Left ventricle myocardium inferior (tissue), 1 donor: Measurements from ENCODE around the gene TEFM. TPM values are rescaled to one million over a fixed set of nuclear protein-coding genes. Genes with fewer than 3 reads are reported as not detected.

Experiments used
- DNase-seq: peaks from one replicate; pipeline ENCODE4 v3.0.0-alpha.2; 2020
- H3K27ac ChIP-seq: fragments of 200-600 bp; replicated peaks from 2 replicates; pipeline ENCODE4 v1.8.0; 2021
- H3K27me3 ChIP-seq: fragments of 200-600 bp; 2 replicates; pipeline ENCODE4 v1.8.0; 2021; ENCODE audit warnings: low read depth
- H3K36me3 ChIP-seq: fragments of 200-600 bp; 2 replicates; pipeline ENCODE4 v1.8.0; 2021
- H3K4me1 ChIP-seq: fragments of 200-600 bp; 2 replicates; pipeline ENCODE4 v1.8.0; 2021
- H3K4me3 ChIP-seq: fragments of 200-600 bp; 2 replicates; pipeline ENCODE4 v1.8.0; 2021; ENCODE audit warnings: mild to moderate bottlenecking, moderate library complexity
- H3K9me3 ChIP-seq: fragments of 200-600 bp; replicated peaks from 2 replicates; pipeline ENCODE4 v1.8.0; 2021
- intact Hi-C: fragments of 100-400 bp; cut with micrococcal nuclease; formaldehyde crosslinking; loops from one replicate; pipeline ENCODE4 v1.11.0; 2022
- total RNA-seq: library from RNA; stranded (reverse); fragmentation: NEBNext Ultra II Directional; extraction: Animal tissue kit (Norgen Biotek cat#: 25700); gene quantifications from one replicate; pipeline ENCODE4 v1.2.1, GENCODE V29; 2021
- TF ChIP-seq, protein P1 (sequence below): fragments of 200-600 bp; IDR thresholded peaks from 2 replicates; pipeline ENCODE4 v1.8.0; 2021; ENCODE audit warnings: antibody characterized with exemption, mild to moderate bottlenecking, borderline replicate concordance
- donor health status: DM: no; HTN: yes; CAD: no; lungs with severe emphysema.

Gene TEFM
- total RNA-seq, 1 donor from 2014 or later = 17.7 TPM

DNA sequence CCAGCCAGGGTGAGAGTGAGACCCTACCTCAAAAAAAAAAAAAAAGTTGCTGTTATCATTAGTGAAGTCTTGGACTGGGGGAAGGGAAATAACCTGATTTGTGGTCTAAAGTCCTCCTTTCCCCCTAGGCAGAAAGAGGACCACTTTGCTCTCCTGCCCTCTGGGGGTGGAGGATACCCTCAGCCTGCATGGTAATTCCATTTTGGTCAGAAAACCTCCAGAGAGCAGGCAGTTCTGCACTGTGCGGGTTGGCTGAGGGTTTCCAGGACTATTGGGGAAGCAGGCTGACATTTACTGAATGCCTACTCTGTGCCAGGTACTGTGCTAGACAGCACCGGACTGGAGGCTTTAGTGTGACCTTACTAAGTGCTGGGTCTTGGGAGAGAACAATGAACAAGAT lies 18.3 kb upstream of the TEFM start:
- Histone ChIP-seq H3K4me3 (no peak overlapping the region), H3K9me3 (no peaks in the 10 kb centered on the region), H3K4me1 (peaks cover 24% of the 10 kb centered on the region), H3K36me3 (peaks cover 3% of the 10 kb centered on the region), H3K27me3 (peaks cover 62% of the 10 kb centered on the region), H3K27ac (no peak overlapping the region)
- TF ChIP-seq, protein P1, sequence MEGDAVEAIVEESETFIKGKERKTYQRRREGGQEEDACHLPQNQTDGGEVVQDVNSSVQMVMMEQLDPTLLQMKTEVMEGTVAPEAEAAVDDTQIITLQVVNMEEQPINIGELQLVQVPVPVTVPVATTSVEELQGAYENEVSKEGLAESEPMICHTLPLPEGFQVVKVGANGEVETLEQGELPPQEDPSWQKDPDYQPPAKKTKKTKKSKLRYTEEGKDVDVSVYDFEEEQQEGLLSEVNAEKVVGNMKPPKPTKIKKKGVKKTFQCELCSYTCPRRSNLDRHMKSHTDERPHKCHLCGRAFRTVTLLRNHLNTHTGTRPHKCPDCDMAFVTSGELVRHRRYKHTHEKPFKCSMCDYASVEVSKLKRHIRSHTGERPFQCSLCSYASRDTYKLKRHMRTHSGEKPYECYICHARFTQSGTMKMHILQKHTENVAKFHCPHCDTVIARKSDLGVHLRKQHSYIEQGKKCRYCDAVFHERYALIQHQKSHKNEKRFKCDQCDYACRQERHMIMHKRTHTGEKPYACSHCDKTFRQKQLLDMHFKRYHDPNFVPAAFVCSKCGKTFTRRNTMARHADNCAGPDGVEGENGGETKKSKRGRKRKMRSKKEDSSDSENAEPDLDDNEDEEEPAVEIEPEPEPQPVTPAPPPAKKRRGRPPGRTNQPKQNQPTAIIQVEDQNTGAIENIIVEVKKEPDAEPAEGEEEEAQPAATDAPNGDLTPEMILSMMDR = no peak
- intact Hi-C loops = no loop called here
- DNase-seq = no peak

DNA sequence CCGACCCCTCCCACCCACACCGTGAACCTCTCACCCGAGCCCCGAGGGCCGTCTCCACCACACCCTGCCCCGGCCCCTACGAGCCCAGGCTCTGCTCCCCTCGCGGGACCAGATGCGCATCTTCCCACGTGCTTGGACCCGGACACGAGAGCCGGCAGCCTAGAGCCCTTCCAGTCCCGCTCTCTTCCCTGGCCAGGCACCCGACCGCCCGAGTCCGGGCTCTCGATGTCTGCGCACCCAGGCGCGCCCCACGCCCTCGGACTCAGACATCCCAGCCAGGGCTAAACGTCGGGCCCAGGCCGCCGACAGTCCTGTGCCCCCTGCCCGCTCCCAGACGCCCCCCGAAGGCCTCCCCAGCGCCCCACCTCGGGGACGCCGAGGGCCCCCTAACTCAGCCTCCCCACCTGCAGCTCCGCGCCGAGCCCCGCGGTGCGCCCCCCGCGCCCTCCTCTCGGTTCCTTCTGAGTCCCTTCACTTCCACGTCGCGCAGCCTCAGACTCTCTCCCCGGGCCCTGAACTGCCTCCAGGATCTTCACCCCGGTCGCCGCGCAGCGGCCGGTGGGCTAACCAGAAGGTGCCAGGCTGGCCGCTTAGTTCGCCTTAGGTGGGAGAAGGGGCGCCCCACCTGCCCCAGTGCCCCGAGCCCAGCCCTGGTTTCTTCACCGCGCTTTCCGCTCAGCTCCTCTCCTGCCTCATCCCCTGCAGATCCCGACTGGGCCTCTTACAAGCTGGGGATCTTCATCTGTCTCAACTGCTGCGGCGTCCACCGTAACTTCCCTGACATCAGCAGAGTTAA lies 16.4 kb upstream of the TEFM start:
- H3K27ac ChIP-seq = peak overlapping the region; percentile 78
- TF ChIP-seq, protein P1 = no peak
- peaks cover 3% of the 10 kb centered on the region for H3K36me3 ChIP-seq
- H3K27me3 ChIP-seq = peaks cover 62% of the 10 kb centered on the region
- intact Hi-C loops = no loop called here
- peak; percentile 17 for DNase-seq
- H3K4me3 ChIP-seq = peak overlapping the region; percentile 74
- peaks cover 24% of the 10 kb centered on the region for H3K4me1 ChIP-seq
- no peaks in the 10 kb centered on the region for H3K9me3 ChIP-seq

DNA sequence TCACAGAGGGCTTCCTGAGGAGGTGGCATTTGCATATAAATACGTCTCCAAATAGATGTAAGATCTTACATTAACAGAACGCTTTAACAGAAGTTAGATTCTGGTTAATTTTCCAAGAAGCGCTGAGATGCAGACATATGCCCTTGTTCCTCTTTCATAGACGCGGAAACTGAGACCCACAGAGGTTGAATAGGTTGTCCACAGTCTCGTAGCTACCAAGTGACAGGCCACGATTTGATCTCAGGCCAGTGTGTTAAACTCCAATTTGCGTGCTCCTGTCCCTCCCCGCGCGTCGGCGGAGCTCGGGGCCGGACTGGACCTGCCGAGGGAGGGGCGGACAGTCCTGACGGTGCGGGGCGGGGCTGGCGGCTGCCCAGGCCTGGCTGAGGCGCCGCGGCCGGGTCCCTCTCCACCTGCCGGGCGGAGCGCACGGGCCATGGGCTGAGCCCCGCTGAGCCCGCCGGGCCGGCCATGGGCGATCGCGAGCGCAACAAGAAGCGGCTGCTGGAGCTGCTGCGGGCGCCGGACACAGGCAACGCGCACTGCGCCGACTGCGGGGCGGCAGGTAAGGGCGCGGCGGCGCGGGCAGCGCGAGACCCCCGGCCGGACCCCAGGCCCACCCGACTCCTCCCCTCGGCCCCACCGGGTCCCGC lies 15.6 kb upstream of the TEFM start, which contains the start of gene ADAP2:
Gene ADAP2 (plus strand): TSS at position 402 of the 653 bp plus-strand sequence. CDS start 70 bp downstream, at position 472.
- peak; percentile 68 for DNase-seq
- peaks cover 24% of the 10 kb centered on the region for H3K4me1 ChIP-seq
- H3K4me3 ChIP-seq = peak within 1 kb of the TSS; percentile 74
- peaks cover 3% of the 10 kb centered on the region for H3K36me3 ChIP-seq
- intact Hi-C loops = no loop called here
- H3K27me3 ChIP-seq = peaks cover 58% of the 10 kb centered on the region
- no peaks in the 10 kb centered on the region for H3K9me3 ChIP-seq
- H3K27ac ChIP-seq = peak within 1 kb of the TSS; percentile 78
- TF ChIP-seq, protein P1 = no peak

- Histone ChIP-seq H3K27me3 (peaks cover 51% of the 10 kb centered on the region), H3K9me3 (no peaks in the 10 kb centered on the region), H3K27ac (peak overlapping the region; percentile 78), H3K36me3 (peaks cover under 1% of the 10 kb centered on the region), H3K4me3 (peak overlapping the region; percentile 74), H3K4me1 (peaks cover 24% of the 10 kb centered on the region)
- TF ChIP-seq, protein P1 = no peak
- DNase-seq = no peak
- intact Hi-C loops = no loop called here
Measured at GRCh38 chr17:30920683-30921543, 14.9 kb upstream of the TEFM start.

DNA sequence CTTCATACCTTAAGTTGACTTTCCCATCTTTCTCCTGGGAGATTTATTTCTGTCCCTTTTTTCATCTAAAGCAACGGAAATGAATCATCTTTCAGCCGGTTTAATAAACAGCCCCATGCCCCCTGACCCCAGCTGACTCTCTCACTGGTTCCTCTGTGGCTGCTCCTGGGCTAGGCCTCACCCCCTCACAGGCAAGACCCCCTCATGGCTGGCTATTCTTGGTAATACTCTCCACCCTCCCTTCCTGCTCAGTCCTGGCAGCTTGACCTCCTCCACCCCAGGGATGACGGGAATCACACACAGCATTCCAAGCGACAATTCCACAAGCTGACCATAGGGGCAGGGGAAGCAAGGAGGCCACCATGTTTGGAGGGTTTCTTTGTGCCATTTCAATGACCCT lies 14.2 kb upstream of the TEFM start:
- intact Hi-C loops = no loop called here
- no peaks in the 10 kb centered on the region for H3K36me3 ChIP-seq
- peak; percentile 26 for DNase-seq
- peaks cover 24% of the 10 kb centered on the region for H3K4me1 ChIP-seq
- no peaks in the 10 kb centered on the region for H3K9me3 ChIP-seq
- peaks cover 44% of the 10 kb centered on the region for H3K27me3 ChIP-seq
- TF ChIP-seq, protein P1 = no peak
- peak overlapping the region; percentile 78 for H3K27ac ChIP-seq
- no peak overlapping the region for H3K4me3 ChIP-seq
